Astrocyte (in vitro differentiated cells and primary cell): Measurements from ENCODE around the gene AMOTL1.

Experiments used
- EZH2 ChIP-seq: IDR thresholded peaks from 2 replicates; pipeline ENCODE4 v1.6.1; 2012; ENCODE audit warnings: mild to moderate bottlenecking, low read length, inconsistent platforms; ENCODE audit not compliant: insufficient read depth
- TF ChIP-seq, protein P1 (sequence below): IDR thresholded peaks from 2 replicates; pipeline ENCODE4 v1.5.1; 2011; ENCODE audit warnings: low read depth, mild to moderate bottlenecking, inconsistent platforms, low read length, moderate library complexity; ENCODE audit not compliant: insufficient read depth

DNA sequence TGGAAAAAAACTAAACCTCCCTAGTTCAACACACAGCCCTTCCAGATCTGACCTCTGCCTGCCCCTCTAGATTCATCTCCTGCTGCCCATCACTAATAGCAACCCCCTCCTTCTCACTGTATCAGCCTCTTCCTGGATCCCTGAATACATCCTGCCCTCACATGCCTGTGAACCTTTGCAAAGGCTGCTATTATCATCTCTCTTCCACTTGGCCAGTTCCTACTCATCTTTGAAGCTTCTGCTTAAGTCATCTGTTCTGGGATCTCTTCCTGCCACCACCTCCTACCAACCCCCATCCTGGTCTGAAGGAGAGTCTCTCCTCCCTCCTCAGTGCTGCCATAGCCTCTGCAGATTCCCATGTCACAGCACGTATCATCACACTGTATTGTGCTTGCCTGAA lies 38.0 kb upstream of the AMOTL1 start:
- TF ChIP-seq, protein P1, sequence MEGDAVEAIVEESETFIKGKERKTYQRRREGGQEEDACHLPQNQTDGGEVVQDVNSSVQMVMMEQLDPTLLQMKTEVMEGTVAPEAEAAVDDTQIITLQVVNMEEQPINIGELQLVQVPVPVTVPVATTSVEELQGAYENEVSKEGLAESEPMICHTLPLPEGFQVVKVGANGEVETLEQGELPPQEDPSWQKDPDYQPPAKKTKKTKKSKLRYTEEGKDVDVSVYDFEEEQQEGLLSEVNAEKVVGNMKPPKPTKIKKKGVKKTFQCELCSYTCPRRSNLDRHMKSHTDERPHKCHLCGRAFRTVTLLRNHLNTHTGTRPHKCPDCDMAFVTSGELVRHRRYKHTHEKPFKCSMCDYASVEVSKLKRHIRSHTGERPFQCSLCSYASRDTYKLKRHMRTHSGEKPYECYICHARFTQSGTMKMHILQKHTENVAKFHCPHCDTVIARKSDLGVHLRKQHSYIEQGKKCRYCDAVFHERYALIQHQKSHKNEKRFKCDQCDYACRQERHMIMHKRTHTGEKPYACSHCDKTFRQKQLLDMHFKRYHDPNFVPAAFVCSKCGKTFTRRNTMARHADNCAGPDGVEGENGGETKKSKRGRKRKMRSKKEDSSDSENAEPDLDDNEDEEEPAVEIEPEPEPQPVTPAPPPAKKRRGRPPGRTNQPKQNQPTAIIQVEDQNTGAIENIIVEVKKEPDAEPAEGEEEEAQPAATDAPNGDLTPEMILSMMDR: no peak
- TF ChIP-seq EZH2: no peak
